WTC11 (cell line): ENCODE measurements around the gene TMEM89. TPM values are rescaled to one million over a fixed set of nuclear protein-coding genes. Genes with fewer than 3 reads are reported as not detected.

ENCODE experiments used
- ATAC-seq: fragments of 200-7000 bp; cut with Tn5 transposase; 2 replicates; pipeline ENCODE4 v1.10.0; 2021; ENCODE audit warnings: mild to moderate bottlenecking, moderate library complexity
- CTCF ChIA-PET: fragments of 300-600 bp; sonication (Branson Sonifier 250); formaldehyde crosslinking; loops from one replicate; lab custom pipeline; 2021; ENCODE audit warnings: antibody characterized with exemption; lab: Charles Lee
- POLR2A ChIA-PET: fragments of 350-600 bp; sonication (Branson Sonifier 250); formaldehyde crosslinking; loops from one replicate; lab custom pipeline; 2021; ENCODE audit warnings: antibody characterized with exemption; lab: Charles Lee
- DNase-seq: peaks from one replicate; pipeline ENCODE4 v3.0.0; 2021; ENCODE audit warnings: low spot score
- H3K27ac Mint-ChIP-seq: 2 replicates; pipeline ENCODE4 v1.8.0; 2021; ENCODE audit warnings: mixed read lengths
- H3K27me3 Mint-ChIP-seq: 2 replicates; pipeline ENCODE4 v1.8.0; 2021; ENCODE audit warnings: low read depth, mild to moderate bottlenecking, moderate library complexity, mixed read lengths
- H3K36me3 Mint-ChIP-seq: 2 replicates; pipeline ENCODE4 v1.8.0; 2021; ENCODE audit warnings: mixed read lengths
- H3K4me1 Mint-ChIP-seq: 2 replicates; pipeline ENCODE4 v1.8.0; 2022; ENCODE audit warnings: mixed read lengths
- H3K4me3 Mint-ChIP-seq: 2 replicates; pipeline ENCODE4 v1.8.0; 2021; ENCODE audit warnings: mild to moderate bottlenecking, moderate library complexity, mixed read lengths
- H3K9me3 Mint-ChIP-seq: 2 replicates; pipeline ENCODE4 v1.8.0; 2021; ENCODE audit warnings: mixed read lengths
- AR ChIP-seq: fragments of 250-450 bp; sonication (Bioruptor Pico); IDR thresholded peaks from 2 replicates; pipeline ENCODE4 v1.9.0; 2021; ENCODE audit warnings: mild to moderate bottlenecking
- ATF1 ChIP-seq: sonication (generic); formaldehyde crosslinking; IDR thresholded peaks from 2 replicates; pipeline ENCODE4 v1.8.1; 2023; ENCODE audit warnings: mild to moderate bottlenecking, moderate library complexity, missing genetic modification reagents
- ATF3 ChIP-seq: sonication (generic); formaldehyde crosslinking; conservative IDR thresholded peaks from 2 replicates; pipeline ENCODE4 v1.8.1; 2022; ENCODE audit warnings: mild to moderate bottlenecking, missing genetic modification reagents
- CBFB ChIP-seq: sonication (generic); formaldehyde crosslinking; IDR thresholded peaks from 2 replicates; pipeline ENCODE4 v1.8.1; 2022; ENCODE audit warnings: mild to moderate bottlenecking, low read depth, missing genetic modification reagents
- CDX4 ChIP-seq: fragments of 250-450 bp; sonication (Bioruptor Pico); IDR thresholded peaks from 2 replicates; pipeline ENCODE4 v1.9.0; 2021; ENCODE audit warnings: moderate library complexity, mild to moderate bottlenecking, inconsistent platforms, borderline replicate concordance
- E2F1 ChIP-seq: sonication (generic); formaldehyde crosslinking; IDR thresholded peaks from 2 replicates; pipeline ENCODE4 v1.8.0; 2022; ENCODE audit warnings: mild to moderate bottlenecking, missing genetic modification reagents
- E2F4 ChIP-seq: sonication (generic); formaldehyde crosslinking; IDR thresholded peaks from 2 replicates; pipeline ENCODE4 v1.8.1; 2022; ENCODE audit warnings: low read depth, mild to moderate bottlenecking, moderate library complexity, missing genetic modification reagents, borderline replicate concordance
- E2F5 ChIP-seq: sonication (generic); formaldehyde crosslinking; IDR thresholded peaks from 2 replicates; pipeline ENCODE4 v1.8.1; 2022; ENCODE audit warnings: mild to moderate bottlenecking, moderate library complexity, missing genetic modification reagents
- EMX1 ChIP-seq: fragments of 250-450 bp; sonication (Bioruptor Pico); IDR thresholded peaks from 2 replicates; pipeline ENCODE4 v1.8.0; 2021; ENCODE audit warnings: mild to moderate bottlenecking
- ERG ChIP-seq: fragments of 250-450 bp; sonication (Bioruptor Pico); IDR thresholded peaks from 2 replicates; pipeline ENCODE4 v1.8.0; 2021; ENCODE audit warnings: mild to moderate bottlenecking
- NFYB ChIP-seq: sonication (generic); formaldehyde crosslinking; conservative IDR thresholded peaks from 2 replicates; pipeline ENCODE4 v1.8.0; 2022; ENCODE audit warnings: low read depth, missing genetic modification reagents
- OVOL2 ChIP-seq: fragments of 250-450 bp; sonication (Bioruptor Pico); IDR thresholded peaks from 2 replicates; pipeline ENCODE4 v1.9.0; 2021; ENCODE audit warnings: mild to moderate bottlenecking, borderline replicate concordance
- PREB ChIP-seq: sonication (generic); formaldehyde crosslinking; IDR thresholded peaks from 2 replicates; pipeline ENCODE4 v1.8.1; 2022; ENCODE audit warnings: mild to moderate bottlenecking, missing genetic modification reagents, moderate library complexity, borderline replicate concordance
- SMAD3 ChIP-seq: sonication (generic); formaldehyde crosslinking; IDR thresholded peaks from 2 replicates; pipeline ENCODE4 v1.8.0; 2022; ENCODE audit warnings: missing genetic modification reagents, mild to moderate bottlenecking, borderline replicate concordance
- TCF7 ChIP-seq: sonication (generic); formaldehyde crosslinking; IDR thresholded peaks from 2 replicates; pipeline ENCODE4 v1.8.0; 2022; ENCODE audit warnings: mild to moderate bottlenecking, low read depth, missing genetic modification reagents, moderate library complexity
- ZNF512 ChIP-seq: sonication (generic); formaldehyde crosslinking; IDR thresholded peaks from 2 replicates; pipeline ENCODE4 v1.8.1; 2022; ENCODE audit warnings: missing genetic modification reagents, borderline replicate concordance
- ZNF532 ChIP-seq: fragments of 250-450 bp; sonication (Bioruptor Pico); IDR thresholded peaks from 2 replicates; pipeline ENCODE4 v1.9.0; 2021; ENCODE audit warnings: mild to moderate bottlenecking, borderline replicate concordance
- total RNA-seq: library from RNA; stranded (reverse); gene quantifications from 3 replicates; pipeline ENCODE4 v1.2.3, GENCODE V29; 2021

The TMEM89 gene
- total RNA-seq, 1 experiment from 2014 or later: 0.66 TPM

GRCh38 chr3:48636149-48636655 lies 14.6 kb upstream of the TMEM89 start (continued):
- TF ChIP-seq E2F4 (no peak), TCF7 (CRISPR knock-in tag) (no peak), PREB (no peak)

GRCh38 chr3:48635222-48636021 lies 13.9 kb upstream of the TMEM89 start, which contains the start of gene SLC26A6:
SLC26A6 (minus strand) TSS chr3:48635461; CDS start chr3:48635393, 68 bp downstream.
- CTCF ChIA-PET: interaction anchor here (0.5 to 3.6 kb wide), 53 partner anchors 10 to 939 kb away, joined by 3 to 51 read pairs (median 5); partner anchors contain the start of genes ATRIP, CCDC51, CELSR3 and COL7A1
- no peak for TF ChIP-seq CBFB (CRISPR knock-in tag)
- TF ChIP-seq EMX1 (CRISPR knock-in tag): no peak
- peak; percentile 90 for TF ChIP-seq NFYB (CRISPR knock-in tag)
- no peak for TF ChIP-seq ZNF512 (CRISPR knock-in tag)
- TF ChIP-seq CDX4: no peak
- no peak for TF ChIP-seq SMAD3 (CRISPR knock-in tag)
- TF ChIP-seq ATF1: no peak
- TF ChIP-seq ERG (CRISPR knock-in tag): no peak
- TF ChIP-seq AR (CRISPR knock-in tag): no peak
- no peak for TF ChIP-seq ATF3
- TF ChIP-seq ZNF532: no peak
- no peak for TF ChIP-seq OVOL2 (CRISPR knock-in tag)
- TF ChIP-seq E2F1 (CRISPR knock-in tag): no peak; the same call in 1 of the 2 replicates
- TF ChIP-seq E2F5 (CRISPR knock-in tag): peak; percentile 88

More at GRCh38 chr3:48635222-48636021, 13.9 kb upstream of the TMEM89 start, which contains the start of gene SLC26A6:
- peak; percentile 99 for DNase-seq
- Mint-ChIP-seq H3K36me3 (peaks cover 21% of the 10 kb centered on the region), H3K9me3 (no peaks in the 10 kb centered on the region), H3K27ac (peak within 1 kb of the TSS; percentile 94), H3K4me3 (peak within 1 kb of the TSS; percentile 84), H3K4me1 (peaks cover 32% of the 10 kb centered on the region), H3K27me3 (no peaks in the 10 kb centered on the region)
- POLR2A ChIA-PET: interaction anchor here (0.5 to 2.7 kb wide), 14 partner anchors 12 to 372 kb away, joined by 3 to 41 read pairs (median 4); partner anchors contain the start of genes CELSR3, IP6K2, PFKFB4 and TMEM89
- ATAC-seq: peak; percentile 91
